ENCODE results near the gene ZNF177.

Gene ZNF177

DNA sequence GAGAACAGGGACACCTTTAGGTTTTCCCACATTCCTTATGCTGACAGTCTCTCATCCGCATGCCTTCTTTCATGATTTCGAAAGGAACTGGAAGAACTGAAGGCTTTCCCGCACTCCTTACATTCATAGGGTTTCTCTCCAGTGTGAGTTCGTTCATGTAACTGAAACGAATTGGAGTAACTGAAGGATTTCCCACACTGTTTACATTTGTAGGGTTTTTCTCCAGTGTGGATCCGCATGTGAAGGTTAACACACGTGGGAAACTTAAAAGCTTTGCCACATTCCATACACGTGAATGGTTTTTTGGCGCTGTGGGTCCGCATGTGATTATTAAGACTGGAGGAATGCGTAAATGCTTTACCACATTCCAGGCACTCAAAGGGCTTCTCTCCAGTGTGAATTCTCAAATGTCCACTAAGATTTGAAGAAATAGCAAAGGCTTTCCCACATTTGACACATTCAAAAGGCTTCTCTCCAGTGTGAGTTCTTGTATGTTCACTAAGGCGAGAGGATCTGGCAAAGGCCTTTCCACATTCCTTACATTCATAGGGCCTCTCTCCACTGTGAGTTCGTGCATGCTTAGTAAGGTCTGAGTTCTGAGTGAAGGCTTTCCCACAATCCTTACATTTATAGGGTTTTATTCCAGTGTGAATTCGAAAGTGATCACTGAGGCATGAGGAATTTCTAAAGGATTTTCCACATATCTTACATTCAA, 50.6 kb downstream of the ZNF177 start:
- DNase-seq (ENCODE audit: insufficient read length, low spot score) (no peak), FAIRE-seq (no peak)

DNA sequence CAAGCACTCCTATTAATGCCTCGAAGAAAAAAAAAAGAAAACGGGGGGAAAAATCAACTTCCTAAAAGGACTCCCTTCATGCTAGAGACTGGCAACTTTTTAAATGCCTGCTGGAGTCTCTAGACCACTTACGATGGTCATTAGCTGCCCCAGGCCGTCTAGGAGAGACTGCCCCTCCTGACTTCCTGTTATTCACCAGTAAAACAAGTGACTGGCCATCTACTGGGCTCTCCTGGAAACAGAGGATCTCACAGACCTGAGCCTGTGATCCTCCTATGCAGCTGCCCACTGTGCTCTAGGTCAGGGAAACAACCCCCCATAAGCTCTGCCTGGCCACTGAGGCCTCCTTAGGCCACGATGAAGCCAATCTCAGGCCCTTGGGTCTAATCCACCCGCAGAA, 65.1 kb downstream of the ZNF177 start:
- TF ChIP-seq TAF1 (IDR thresholded peaks at IDR 0.05; ENCODE audit: low read depth, low read length) (no peak), POLR2A (IDR thresholded peaks at IDR 0.05; ENCODE audit: low read depth, low read length) (no peak), PAX5 (IDR thresholded peaks at IDR 0.05; ENCODE audit: insufficient read depth, low read length, severe bottlenecking) (no peak), POU2F2 (IDR thresholded peaks at IDR 0.05; ENCODE audit: low read depth, low read length) (no peak), POLR2AphosphoS5 (IDR thresholded peaks at IDR 0.05; ENCODE audit: low read depth, low read length) (no peak), SPI1 (IDR thresholded peaks at IDR 0.05; ENCODE audit: low read depth, low read length) (no peak)
- FAIRE-seq, result no peak
- DNase-seq (ENCODE audit: insufficient read length, low spot score), result no peak

More for the DNA sequence above, 50.6 kb downstream of the ZNF177 start:
- TF ChIP-seq PAX5 (IDR thresholded peaks at IDR 0.05; ENCODE audit: insufficient read depth, low read length, severe bottlenecking) (no peak), TAF1 (IDR thresholded peaks at IDR 0.05; ENCODE audit: low read depth, low read length) (no peak), POU2F2 (IDR thresholded peaks at IDR 0.05; ENCODE audit: low read depth, low read length) (no peak), SPI1 (IDR thresholded peaks at IDR 0.05; ENCODE audit: low read depth, low read length) (no peak), POLR2A (IDR thresholded peaks at IDR 0.05; ENCODE audit: low read depth, low read length) (no peak), POLR2AphosphoS5 (IDR thresholded peaks at IDR 0.05; ENCODE audit: low read depth, low read length) (no peak)

DNA sequence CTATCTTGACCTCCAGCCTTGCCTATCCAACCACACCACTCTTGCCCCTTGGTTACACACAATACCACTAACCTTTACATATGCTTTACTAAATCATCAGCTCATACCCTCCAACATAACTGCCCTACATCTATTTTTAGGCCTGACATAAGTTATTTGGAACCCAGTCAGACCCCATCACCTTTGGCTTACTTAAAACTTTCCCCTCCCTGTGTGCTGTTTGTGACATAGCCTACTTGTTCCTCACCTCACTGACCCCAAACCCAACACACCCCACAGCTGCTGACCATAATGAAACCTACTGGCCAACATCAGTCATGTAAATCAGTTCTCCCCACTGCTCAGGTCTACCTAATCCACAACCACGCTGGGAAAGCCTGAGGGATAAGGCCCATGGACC, 67.6 kb downstream of the ZNF177 start:
- no peak for FAIRE-seq
- no peak for TF ChIP-seq PAX5 (IDR thresholded peaks at IDR 0.05; ENCODE audit: insufficient read depth, low read length, severe bottlenecking)
- no peak for TF ChIP-seq TAF1 (IDR thresholded peaks at IDR 0.05; ENCODE audit: low read depth, low read length)
- TF ChIP-seq SPI1 (IDR thresholded peaks at IDR 0.05; ENCODE audit: low read depth, low read length), result no peak
- TF ChIP-seq POLR2AphosphoS5 (IDR thresholded peaks at IDR 0.05; ENCODE audit: low read depth, low read length), result no peak
- no peak for TF ChIP-seq POLR2A (IDR thresholded peaks at IDR 0.05; ENCODE audit: low read depth, low read length)
- TF ChIP-seq POU2F2 (IDR thresholded peaks at IDR 0.05; ENCODE audit: low read depth, low read length), result no peak

DNA sequence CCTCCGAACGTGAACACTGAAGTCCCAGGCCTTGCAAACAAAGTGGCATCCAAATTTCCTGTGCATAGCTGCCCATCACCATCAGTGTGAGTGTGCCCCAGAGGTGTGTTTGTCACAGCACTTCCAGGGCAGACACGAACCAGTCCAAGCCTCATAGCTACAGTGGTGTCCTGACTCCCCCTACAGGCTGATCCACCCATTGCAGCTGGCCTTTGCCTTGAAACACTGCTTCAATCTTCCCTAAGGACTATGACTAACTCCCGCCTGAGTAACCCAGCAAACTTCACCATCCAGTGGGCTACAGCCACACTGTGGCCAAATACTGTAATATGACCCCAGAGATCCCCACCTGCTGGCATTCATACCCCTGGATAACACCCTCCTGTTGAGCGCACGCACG, 68.7 kb downstream of the ZNF177 start:
- peak; percentile 48 for FAIRE-seq
- TF ChIP-seq PAX5 (IDR thresholded peaks at IDR 0.05; ENCODE audit: insufficient read depth, low read length, severe bottlenecking) (no peak), POLR2A (IDR thresholded peaks at IDR 0.05; ENCODE audit: low read depth, low read length) (no peak), POLR2AphosphoS5 (IDR thresholded peaks at IDR 0.05; ENCODE audit: low read depth, low read length) (no peak), POU2F2 (IDR thresholded peaks at IDR 0.05; ENCODE audit: low read depth, low read length) (no peak), SPI1 (IDR thresholded peaks at IDR 0.05; ENCODE audit: low read depth, low read length) (no peak), TAF1 (IDR thresholded peaks at IDR 0.05; ENCODE audit: low read depth, low read length) (no peak)
- no peak for DNase-seq (ENCODE audit: insufficient read length, low spot score)

More for the DNA sequence above, 67.6 kb downstream of the ZNF177 start:
- no peak for DNase-seq (ENCODE audit: insufficient read length, low spot score)

All from GM12891 (cell line).